ENCODE data around the gene NTRK3.

Gene NTRK3

DNA sequence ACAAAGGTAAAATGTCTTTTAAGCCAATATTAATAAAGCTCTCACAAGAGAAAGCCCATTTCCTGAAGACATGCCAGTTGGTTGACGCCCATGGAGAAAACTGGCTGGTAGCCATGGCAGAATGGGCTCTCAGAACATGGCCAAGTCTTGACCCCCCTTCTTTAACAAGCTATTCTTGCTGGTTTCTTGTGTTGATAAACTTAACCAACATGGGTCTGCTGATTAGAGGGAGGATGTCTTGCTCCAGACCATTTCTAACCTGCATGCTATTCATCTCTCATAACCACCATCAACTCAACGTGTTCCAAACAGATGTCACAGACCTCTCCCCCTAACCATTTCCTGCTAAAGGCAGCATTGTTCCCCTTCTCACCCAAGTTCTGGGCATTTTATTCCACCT is 25.7 kb downstream of the NTRK3 start:
- DNase-seq (ENCODE audit: low read depth): no peak

GRCh38 chr15:88225461-88225860 is 31.1 kb downstream of the NTRK3 start:
- no peak for DNase-seq (ENCODE audit: low read depth)

- DNase-seq (ENCODE audit: low read depth): no peak
These were observed 33.5 kb downstream of the NTRK3 start for GRCh38 chr15:88223084-88223483.

DNA sequence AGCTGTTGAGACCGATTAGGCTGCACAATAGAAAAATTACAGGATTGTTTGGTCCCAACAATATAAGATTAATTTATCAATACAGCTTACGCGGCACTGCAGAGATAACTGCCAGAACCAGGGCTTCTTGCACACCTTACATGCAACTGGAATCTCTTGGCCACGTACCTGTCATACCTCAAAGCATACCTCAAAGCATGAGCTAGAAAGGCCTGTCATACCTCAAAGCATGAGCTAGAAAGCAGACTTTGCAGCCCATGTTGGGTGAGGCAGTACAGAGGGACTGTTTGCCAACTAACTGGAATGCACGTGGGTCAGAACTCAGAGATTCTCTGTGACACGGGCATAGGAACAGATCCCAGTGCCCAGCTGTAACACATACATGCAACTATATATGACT is 34.7 kb downstream of the NTRK3 start:
- DNase-seq (ENCODE audit: low read depth): no peak

GRCh38 chr15:88220443-88221335 is 35.9 kb downstream of the NTRK3 start:
- no peak for DNase-seq (ENCODE audit: low read depth)

DNA sequence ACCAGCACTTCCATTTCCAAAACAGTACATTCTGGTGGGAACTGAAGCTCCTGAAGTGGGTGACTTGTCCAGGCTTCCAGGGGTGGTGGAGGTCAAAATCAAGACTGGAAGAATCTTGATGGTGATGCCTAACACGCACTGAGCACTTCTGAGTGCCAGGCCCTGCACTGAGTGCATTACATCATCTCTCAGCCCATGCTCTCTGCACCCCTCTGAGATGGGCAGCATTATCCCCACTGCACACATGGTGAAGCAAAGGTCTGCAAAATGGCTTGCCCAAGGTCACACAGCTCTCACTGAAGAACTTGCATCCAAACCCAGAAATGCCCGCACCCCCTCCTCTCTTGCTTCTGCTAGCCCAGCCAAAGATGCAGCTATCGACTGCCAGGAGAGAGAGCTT is 36.9 kb downstream of the NTRK3 start:
- no peak for DNase-seq (ENCODE audit: low read depth)

DNA sequence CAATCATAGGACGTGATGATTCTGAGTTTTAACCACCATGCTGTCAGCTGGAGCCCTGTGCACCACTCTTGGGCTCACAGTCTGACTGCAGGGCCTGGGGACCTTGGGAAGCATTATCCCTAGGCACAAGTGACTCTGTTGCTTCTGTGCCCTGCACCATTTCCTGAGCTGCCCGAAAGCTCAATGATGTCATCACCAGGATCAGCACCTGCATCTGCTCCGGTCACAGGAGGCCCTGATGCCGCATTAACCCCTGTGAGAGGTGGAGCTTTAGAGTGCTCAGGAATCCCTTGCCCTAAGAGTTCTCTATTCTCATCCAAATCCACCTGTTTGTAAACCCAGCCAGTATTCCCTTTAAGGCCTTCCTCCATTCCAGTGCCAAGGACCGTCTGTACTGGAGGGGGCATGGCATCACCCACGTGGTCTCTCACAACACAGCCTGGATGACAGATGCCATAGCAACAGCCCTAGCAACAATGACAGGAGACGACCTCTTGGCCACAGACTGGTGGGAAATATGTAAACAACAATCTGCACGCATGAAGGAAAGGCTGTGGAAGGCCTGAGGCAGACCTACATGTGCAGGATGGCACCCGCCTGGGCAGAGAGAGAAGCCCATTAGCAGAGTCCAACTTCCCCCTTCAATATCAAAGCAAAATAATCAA is 37.9 kb downstream of the NTRK3 start:
- no peak for DNase-seq (ENCODE audit: low read depth)

- no peak for DNase-seq (ENCODE audit: low read depth)
These were observed 41.4 kb downstream of the NTRK3 start for GRCh38 chr15:88215066-88215648.

DNA sequence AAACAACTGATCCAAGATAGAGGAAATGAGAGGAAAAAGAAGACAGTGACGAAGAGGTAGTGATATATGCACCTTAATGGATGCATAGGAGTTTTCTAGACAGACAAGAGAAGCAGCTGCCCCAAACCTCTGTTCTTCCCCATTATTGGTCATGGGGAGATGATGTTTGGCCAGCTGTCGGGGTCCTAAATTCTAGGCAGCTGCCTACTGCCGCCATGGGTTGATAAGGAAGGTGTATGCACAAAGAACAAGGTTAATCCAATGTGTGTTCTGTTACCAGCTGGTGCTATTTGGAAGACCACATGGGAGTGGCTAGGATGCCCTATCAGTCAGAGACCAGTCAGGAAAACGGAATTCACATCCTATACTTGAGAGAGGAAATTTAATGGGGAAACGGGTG is 47.4 kb downstream of the NTRK3 start:
- no peak for DNase-seq (ENCODE audit: low read depth)

DNA sequence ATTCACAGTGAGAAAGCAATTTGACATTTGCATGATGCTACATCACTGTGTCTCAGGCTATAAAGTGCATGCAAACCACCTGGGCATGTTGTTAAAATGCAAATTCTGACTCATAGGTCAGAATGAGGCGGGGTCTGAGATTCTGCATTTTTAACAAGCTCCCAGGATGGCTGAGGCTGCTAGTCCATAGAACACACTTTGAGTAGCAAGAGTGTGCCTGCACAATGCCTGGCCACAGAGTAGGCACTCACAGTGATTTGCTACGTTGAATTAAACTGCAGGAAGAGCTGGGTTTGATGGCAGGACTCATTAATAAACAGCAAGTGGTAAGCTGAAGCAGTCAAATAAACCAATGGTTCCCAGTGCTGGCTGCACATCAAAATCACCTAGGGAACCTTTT is 48.1 kb downstream of the NTRK3 start:
- no peak for DNase-seq (ENCODE audit: low read depth)

GRCh38 chr15:88207565-88207964 is 49.0 kb downstream of the NTRK3 start:
- DNase-seq (ENCODE audit: low read depth): no peak

- DNase-seq (ENCODE audit: low read depth): no peak
These were observed 52.0 kb downstream of the NTRK3 start for GRCh38 chr15:88204584-88204983.

DNA sequence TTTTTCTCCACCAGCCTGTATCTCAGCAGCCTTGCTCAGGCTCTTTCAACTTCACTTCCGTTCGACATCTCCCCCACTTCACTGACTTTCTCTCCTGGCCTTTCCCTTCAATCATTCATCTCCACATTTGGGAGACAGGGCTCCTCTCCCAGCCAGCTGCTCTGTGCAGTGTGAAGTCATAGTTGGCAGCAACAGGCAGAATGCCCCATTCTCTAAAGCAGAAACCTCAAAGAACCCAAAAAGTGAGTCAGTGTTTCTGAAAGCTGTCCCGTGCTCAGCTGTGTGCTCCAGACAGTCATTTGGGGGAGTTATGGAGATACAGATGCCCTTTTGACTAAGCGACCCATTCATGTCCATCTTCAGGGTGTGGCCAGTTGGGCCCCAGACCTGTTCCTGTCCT is 54.3 kb downstream of the NTRK3 start:
- DNase-seq (ENCODE audit: low read depth): no peak

- no peak for DNase-seq (ENCODE audit: low read depth)
These were observed 55.3 kb downstream of the NTRK3 start for GRCh38 chr15:88201207-88201606.

- no peak for DNase-seq (ENCODE audit: low read depth)
These were observed 59.6 kb downstream of the NTRK3 start for GRCh38 chr15:88196961-88197360.

DNA sequence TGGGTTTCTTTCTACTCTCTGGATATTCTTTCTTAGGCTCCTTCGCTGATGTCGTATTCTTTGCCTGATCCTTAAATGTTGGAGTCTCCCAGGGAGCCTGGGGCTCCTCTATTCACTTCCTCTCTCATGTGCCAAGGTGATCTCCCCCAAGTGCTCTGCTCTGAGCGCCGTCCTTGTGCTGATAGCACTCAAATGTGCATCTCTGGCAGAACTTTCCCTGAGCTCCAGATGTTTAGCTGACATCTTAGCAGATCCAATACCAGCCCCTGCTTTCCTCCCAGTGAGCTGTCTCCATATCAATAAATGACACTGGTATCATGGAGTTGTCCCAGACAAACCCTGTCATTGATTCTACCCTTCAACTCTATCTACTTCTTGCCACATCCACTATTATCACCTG is 62.4 kb downstream of the NTRK3 start:
- DNase-seq (ENCODE audit: low read depth): no peak

DNA sequence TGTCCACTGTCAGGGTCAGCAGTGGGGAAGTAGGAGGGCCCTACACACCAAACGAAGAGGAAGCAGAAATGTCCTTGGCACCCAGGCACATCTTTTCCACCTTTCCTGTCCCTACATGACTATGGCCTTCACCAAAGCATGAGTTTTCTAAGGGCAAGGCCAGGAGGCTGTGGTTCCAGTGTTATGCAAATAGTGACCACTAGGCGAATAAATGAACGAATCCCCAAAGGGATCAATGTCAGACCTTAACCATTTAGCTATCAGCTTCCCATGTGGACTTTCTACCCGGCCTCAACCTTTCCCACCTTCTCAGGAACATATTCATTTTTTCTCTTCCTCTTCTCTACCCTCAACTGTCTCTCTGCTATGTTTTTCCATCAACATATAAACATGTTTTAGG is 63.1 kb downstream of the NTRK3 start:
- no peak for DNase-seq (ENCODE audit: low read depth)

DNA sequence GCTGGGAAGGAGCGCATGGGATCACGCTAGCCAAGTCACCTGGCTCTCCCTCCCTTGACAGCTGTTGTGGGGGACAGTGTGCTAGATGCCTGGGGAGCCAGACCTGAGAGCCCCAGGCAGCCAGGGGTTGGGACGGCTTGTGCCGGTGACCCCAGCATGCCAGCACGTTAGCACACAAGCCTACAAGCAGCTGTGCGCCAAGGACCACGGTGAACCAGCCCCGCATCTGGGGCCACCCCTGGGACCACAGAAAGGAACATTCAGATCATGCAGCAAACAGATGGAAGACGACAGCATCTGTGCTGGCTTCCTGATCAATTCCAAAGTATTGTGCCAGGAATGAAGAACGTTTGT is 64.8 kb downstream of the NTRK3 start:
- no peak for DNase-seq (ENCODE audit: low read depth)

DNA sequence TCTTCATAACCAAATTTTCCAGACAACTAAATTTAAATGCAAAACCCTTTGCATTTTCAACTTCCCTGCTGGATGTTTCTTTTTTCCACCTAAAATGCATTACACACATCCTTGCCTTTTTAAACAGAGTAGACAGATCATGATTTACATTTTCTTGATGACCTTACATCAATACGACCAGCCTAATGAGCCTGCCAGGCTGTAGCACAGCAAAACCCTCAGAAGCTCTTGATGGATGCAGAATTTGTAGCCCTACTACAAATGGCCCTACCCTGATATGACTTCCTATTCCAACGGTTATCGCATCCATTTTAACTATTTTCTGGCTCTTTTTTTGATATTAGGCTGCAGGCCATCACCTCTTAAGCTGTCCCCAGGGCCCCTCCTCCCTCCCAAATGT is 66.3 kb downstream of the NTRK3 start:
- DNase-seq (ENCODE audit: low read depth): no peak

DNA sequence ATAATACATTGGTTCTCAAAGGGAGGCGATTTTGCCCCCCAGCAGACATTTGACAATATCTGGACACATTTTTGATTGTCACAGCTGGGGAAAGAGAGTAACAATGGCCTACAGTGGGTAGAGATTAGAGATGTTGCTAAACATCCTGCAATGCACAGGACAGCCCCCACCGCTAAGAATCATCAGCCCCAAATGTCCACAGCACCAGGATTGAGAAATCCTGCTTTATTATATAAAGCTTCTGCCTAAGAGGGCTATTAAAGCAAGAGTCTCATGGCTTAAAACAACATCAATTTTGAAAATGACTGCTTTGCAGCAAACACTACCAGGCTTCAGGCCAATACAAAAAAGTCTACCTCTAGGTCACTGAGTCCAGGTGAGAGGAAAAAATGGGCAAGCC is 68.2 kb downstream of the NTRK3 start:
- DNase-seq (ENCODE audit: low read depth): no peak

GRCh38 chr15:88187195-88187594 is 69.3 kb downstream of the NTRK3 start:
- DNase-seq (ENCODE audit: low read depth): no peak

DNA sequence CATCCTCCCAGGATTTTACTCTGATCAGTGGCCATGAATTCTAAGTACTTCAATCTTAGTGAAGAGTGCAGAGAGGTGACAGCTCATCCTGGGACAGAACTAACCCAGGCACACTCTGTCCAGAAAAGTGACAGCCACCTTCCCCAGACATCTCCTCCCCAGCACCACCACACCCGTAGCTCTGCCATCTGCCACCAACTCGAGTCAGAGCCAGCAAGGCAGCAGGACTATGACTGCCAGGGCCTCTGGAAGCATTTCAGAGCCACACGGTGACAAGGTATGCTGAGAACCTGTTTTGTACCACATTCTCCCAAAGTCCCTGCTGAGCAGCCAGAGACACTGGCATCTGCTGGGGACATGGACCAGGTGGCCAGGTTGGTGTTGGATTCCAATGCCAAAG is 71.0 kb downstream of the NTRK3 start:
- no peak for DNase-seq (ENCODE audit: low read depth)

DNA sequence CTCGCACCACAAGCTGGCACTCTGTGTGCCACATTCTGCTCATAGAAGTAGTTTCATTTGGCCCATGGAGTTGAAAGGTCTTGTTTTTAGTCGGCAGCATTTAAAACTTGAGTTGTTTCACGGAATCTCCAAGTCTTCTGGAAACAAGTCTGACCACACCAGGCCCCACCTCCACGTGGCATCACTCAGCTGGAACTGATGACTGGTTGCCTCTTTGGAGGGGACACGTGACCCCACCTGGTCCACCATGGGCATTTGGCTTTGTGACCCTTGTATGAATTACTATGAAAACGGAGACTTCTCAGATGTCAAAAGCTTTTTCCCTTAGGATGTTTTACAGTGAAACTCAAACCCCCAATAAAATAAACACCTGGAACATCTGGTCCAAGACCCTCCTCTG is 74.9 kb downstream of the NTRK3 start:
- DNase-seq (ENCODE audit: low read depth): no peak
